ENCODE results near the gene PAGE2.
A peak's percentile ranks its signal among the peaks of the same experiment; 100 is the strongest.
"Not testable (repeated sequence)": the region's sequence is repeated elsewhere in the genome, so short reads cannot be mapped to it uniquely, and the experiment has no call there.

PAGE2 gene

DNA sequence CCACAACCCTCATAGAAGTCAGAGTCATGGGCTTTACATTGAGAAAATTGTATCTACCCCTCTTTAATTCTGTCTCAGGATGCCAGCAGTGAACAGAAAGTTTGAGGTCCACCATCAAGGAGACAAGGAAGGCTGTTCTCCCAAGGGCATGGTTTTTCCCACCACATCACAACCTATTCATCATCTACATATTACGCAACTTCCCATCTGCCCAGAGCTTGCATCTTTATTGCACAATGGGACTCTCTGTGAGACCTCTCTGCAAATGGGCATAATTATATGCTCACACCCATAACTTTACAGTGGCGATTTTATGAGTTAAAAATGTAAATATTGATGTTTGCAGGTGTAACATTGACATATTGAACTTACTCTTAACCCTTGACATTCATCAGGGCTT lies 38.9 kb downstream of the PAGE2 start:
- DNase-seq, result no peak

DNA sequence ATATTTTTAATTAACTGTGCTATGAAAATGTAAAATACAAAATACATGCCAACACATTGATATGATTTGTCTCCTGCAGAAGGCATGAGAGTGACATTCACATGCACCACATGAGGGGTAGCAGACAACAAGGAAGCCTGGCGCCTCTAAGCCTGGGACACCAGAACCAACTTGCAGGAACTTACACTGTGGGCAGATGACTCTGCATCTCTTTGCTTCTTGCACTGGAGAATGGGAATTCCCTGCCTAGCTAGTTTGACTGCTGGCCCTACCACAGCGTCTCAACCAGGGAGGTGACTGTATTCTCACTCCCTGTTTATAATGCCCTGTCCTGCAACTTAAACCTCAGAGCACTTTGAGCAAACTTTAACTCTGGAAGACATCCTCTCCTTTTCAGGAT lies 40.5 kb downstream of the PAGE2 start:
- no peak for DNase-seq

DNA sequence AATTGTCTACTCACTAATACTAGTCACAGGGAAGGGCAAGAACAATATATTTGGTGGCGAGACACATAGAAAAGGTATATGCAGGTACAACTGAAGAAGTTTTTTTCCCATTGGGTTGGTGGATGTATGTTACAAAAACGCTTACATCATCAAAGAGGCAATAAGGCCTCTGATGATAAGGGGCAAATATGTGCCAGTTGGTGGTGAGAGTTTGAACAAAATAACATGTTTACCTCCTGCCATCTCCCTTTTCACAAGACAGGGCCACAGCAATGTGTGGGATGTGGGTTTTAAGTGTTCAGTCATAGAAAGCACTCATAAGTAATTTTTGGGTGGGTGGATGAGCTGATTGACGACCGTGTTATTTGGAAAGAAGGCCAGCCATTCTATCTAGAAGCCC lies 41.7 kb downstream of the PAGE2 start:
- no peak for DNase-seq

DNA sequence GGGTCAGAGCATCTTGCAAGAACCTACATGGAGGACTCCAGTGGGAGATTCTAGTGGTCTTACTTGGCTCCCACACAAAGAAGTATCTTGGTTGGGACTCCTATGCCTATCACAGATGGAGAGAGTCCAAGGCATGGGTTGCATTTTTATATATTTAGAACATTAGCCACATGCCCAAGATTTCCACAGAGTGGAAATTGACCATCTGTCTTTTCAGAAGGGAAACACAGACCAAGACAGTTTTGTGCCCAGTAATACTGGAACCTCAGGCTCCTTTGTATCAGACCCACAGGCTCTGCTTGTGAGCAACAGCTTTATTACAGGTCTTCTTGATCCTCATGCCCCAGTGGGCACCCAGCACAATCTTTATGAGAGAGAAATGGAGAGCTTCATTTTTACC lies 43.6 kb downstream of the PAGE2 start:
- no peak for DNase-seq

DNA sequence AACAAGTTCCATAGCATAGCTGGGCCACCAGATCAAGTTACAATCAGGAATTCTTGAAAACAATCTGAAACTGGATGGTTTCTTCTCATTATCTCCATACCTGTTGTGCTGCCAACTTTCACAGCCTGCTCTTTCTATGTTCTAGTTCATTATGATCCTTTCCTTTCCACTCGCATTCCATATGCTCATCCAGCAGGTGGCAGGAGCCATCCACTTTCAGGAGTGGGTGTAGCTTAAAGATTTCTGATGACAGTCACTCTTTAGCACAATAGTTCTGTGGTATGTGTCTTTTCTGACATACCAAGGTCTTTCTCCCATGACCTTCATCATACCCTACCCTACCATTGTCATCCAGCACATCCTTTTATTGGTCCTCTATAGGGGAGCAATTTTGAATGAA lies 46.4 kb downstream of the PAGE2 start:
- peak; percentile 3 for DNase-seq

DNA sequence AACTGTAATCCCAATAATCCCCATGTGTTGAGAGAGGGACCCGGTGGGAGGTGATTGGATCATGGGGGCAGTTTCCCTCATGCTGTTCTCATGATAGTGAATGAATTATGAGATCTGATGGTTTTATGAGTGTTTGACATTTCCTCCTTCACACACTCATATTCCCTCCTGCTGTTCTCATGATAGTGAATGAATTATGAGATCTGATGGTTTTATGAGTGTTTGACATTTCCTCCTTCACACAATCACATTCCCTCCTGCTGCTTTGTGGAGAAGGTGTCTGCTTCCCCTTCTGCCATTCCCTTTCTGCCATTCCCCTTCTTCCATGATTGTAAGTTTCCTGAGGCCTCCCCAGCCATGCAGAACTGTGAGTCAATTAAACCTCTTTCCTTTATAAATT lies 52.0 kb downstream of the PAGE2 start:
- DNase-seq, result not testable (repeated sequence)
